Brain pericyte (primary cell): ENCODE data around the gene MAFF.
"Not testable (repeated sequence)": the region's sequence is repeated elsewhere in the genome, so short reads cannot be mapped to it uniquely, and the experiment has no call there.

ENCODE experiments used
- DNase-seq: peaks from one replicate; pipeline ENCODE4 v3.0.0-alpha.2; 2012; ENCODE audit warnings: low read depth, low spot score

Gene MAFF

GRCh38 chr22:38223289-38223960 lies 21.6 kb downstream of the MAFF start:
- no peak for DNase-seq

GRCh38 chr22:38226853-38227649 lies 25.3 kb downstream of the MAFF start:
- DNase-seq = no peak

- no peak for DNase-seq
Observed at GRCh38 chr22:38228326-38228872, 26.6 kb downstream of the MAFF start.

- no peak for DNase-seq
Observed at GRCh38 chr22:38228873-38229740, 27.3 kb downstream of the MAFF start.

- DNase-seq = no peak
Observed at GRCh38 chr22:38230108-38230825, 28.5 kb downstream of the MAFF start.

GRCh38 chr22:38230916-38231315 lies 29.1 kb downstream of the MAFF start:
- DNase-seq = no peak

GRCh38 chr22:38232196-38232595 lies 30.4 kb downstream of the MAFF start:
- no peak for DNase-seq

GRCh38 chr22:38233427-38233826 lies 31.6 kb downstream of the MAFF start:
- DNase-seq = no peak

- not testable (repeated sequence) for DNase-seq
Observed at GRCh38 chr22:38233856-38234255, 32.1 kb downstream of the MAFF start.

GRCh38 chr22:38235240-38235850 lies 33.6 kb downstream of the MAFF start:
- DNase-seq = no peak

- DNase-seq = no peak
Observed at GRCh38 chr22:38236786-38237185, 35.0 kb downstream of the MAFF start.

- no peak for DNase-seq
Observed at GRCh38 chr22:38238519-38239071, 36.8 kb downstream of the MAFF start.

GRCh38 chr22:38239101-38239761 lies 37.4 kb downstream of the MAFF start:
- DNase-seq = no peak

GRCh38 chr22:38240734-38241252 lies 39.0 kb downstream of the MAFF start:
- peak; percentile 61 for DNase-seq

GRCh38 chr22:38243007-38243765 lies 41.4 kb downstream of the MAFF start:
- peak; percentile 73 for DNase-seq

GRCh38 chr22:38244106-38244505 lies 42.3 kb downstream of the MAFF start:
- DNase-seq = no peak

- no peak for DNase-seq
Observed at GRCh38 chr22:38246046-38246658, 44.4 kb downstream of the MAFF start.

- DNase-seq = no peak
Observed at GRCh38 chr22:38246692-38247091, 44.9 kb downstream of the MAFF start.
